COLO829 (cell line): ENCODE measurements around the gene PPP1R16B.
"Not testable (repeated sequence)": the region's sequence is repeated elsewhere in the genome, so short reads cannot be mapped to it uniquely, and the experiment has no call there.

ENCODE experiments used
- DNase-seq: peaks from one replicate; pipeline ENCODE4 v3.0.0; 2012; ENCODE audit warnings: low spot score

The PPP1R16B gene

DNA sequence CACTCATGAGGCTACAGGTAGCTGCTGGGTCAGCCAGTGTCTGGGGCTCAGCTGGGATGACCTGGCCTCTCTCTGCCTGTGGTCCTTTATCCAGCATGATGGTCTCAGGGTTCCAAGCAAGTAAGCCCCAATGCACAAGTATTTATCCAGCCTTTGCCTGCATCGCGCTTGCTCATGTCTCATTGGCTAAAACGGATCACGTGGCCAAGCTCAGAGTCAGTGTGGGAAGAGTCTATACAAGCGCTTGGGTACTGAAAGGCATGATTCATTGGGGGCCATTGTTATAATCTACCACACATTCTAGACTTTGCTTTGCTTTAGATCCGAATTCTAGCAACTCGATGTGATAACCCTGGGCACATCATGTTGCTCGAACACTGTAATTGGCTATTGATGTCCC is 48.3 kb downstream of the PPP1R16B start:
- no peak for DNase-seq

DNA sequence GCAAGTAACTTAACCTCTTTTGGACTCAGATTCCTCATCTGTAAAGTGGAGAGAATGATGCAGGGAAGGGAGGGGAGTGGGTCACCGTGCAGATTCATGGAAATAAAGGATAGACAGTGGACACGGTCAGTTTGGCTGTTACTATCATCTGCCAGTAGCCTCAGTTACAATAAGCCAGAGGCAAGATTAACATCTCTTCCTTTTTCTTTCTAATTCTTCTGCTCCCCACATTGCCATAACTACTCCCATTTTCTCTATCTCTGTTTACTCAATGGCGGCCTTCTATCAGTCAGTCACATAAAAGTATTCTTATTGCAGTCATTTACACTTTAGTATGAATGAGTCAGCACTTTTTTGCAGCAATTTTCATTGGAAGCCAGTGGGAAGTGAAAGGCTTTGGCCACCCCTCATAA is 49.2 kb downstream of the PPP1R16B start:
- no peak for DNase-seq

GRCh38 chr20:38855356-38855755 is 49.9 kb downstream of the PPP1R16B start:
- peak; percentile 19 for DNase-seq

- DNase-seq, result no peak
These were observed 51.1 kb downstream of the PPP1R16B start for GRCh38 chr20:38856570-38856969.

GRCh38 chr20:38857703-38858102 is 52.2 kb downstream of the PPP1R16B start:
- DNase-seq, result no peak

GRCh38 chr20:38859070-38859690 is 53.7 kb downstream of the PPP1R16B start:
- no peak for DNase-seq

DNA sequence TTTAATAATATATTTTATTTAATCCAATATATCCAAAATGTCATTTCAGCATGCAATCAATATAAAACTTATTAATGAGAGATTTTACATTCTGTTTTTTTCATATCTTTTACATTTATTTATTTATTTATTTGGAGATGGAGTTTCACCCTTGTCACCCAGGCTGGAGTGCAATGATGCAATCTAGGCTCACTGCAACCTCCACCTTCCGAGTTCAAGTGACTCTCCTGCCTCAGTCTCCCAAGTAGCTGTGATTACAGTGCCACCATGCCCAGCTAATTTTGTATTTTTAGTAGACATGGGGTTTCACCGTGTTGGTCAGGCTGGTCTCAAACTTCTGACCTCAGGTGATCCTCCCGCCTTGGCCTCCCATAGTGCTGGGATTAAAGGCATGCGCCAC is 54.4 kb downstream of the PPP1R16B start:
- DNase-seq, result not testable (repeated sequence)

DNA sequence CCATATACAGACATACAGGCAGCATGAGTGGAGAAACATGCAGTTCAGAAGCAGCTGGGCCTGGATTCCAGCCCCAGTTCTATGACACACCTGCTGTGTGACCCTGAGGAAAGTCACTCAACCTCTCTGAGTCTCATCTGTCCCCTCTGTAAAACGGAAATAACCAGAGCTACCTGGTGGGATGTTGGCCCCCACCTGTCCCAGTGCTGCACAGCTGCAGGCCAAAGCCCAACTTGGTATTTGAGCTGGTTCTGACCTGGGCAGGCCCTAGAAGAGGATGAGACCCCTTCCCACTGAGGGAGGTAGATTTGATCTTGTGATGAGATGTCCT is 55.5 kb downstream of the PPP1R16B start:
- no peak for DNase-seq

GRCh38 chr20:38862226-38862625 is 56.7 kb downstream of the PPP1R16B start:
- no peak for DNase-seq

GRCh38 chr20:38863024-38863851 is 57.7 kb downstream of the PPP1R16B start:
- no peak for DNase-seq

DNA sequence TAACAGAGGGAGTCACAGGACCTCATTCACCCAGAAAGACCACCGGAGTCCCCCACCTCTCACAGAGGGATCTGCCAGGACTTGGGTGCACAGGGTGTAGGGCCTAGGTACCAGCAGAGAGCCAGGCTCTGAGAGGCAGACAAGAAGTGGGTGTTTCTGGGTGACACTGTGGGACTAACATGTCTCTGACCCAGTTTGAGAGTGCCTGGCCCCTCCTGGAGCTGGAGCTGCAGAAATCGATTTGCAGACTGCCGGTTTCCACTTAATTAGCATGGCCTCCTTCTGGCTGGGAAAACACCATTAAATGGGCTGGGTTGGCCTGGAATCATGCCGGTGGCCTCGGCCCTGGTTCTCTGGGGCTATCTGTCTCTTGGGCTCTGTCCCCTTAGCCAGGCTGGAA is 59.2 kb downstream of the PPP1R16B start:
- DNase-seq, result no peak

DNA sequence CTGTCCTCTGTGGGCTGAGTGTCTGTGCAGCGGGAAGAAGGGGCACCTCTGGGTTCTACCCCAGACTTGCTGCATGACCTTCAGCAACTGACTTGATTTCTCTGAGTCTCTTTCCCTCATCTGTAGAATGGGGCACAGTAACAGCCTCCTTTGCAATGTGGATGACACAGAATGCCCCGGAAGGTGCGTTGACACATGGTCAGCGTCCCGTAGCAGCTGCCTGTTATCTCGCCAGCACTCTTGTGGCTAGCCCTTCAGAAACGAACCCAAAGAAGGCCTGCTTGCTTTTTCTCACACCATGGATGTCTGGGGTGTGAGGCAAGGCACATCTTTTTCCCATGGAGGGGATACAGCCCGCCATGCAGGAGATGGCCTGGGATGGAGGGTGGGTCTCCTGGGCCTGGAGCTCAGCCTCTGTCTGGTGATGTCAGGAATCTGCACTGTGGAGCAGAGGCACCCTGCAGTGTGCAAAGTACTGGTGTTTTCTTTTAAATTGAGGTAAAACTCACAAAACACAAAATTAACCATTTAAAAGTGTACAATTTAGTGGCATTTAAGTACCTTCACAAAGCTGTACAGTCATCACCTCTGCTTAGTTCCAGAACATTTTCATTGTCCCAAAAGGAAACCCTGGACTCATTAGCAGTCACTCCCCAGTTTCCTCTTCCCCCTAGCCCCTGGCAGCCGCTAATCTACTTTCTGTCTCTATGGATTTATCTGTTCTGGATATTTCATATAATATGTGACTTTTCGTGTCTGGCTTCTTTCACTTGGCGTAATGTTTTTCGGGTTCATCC is 61.0 kb downstream of the PPP1R16B start:
- no peak for DNase-seq

GRCh38 chr20:38867062-38867359 is 61.5 kb downstream of the PPP1R16B start:
- no peak for DNase-seq

- DNase-seq, result no peak
These were observed 65.4 kb downstream of the PPP1R16B start for GRCh38 chr20:38870733-38871559.

DNA sequence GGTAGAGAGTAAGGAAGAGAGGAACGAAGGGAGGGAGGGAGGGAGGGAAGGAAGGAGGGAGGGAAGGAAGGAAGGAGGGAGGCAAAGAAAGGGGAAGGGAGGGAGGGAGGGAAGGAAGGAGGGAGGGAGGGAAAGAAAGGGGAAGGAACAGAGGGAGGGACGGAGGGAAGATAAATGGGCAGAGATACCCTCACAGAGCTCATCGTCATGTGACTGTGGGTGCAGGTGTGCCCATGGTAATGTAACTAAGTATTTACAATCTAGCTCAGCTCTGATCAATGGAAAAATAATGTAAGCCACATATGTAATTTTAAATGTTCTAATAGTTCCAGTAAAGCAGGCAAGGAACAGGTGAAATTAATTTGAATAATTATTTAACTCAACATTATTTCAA is 66.1 kb downstream of the PPP1R16B start:
- DNase-seq, result no peak

DNA sequence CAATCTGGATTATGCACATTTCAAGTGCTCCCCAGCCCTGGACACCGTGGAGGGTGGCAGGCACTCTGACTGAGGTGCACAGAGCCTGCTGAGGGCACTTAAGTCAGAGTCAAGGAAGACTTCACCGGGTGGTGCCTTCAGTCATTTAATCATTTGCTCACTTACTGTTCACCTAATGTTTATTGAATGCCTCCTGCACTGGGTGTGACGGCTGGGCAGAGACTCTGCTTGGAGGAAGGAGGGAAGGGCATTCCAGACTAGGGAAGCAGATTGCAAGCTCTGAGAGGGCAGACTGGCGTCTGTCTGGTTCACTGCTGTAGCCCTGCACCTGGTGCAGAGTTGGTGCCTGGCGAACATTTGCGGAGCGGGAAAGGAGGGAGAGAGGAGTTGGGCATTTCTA is 66.5 kb downstream of the PPP1R16B start:
- no peak for DNase-seq

GRCh38 chr20:38872491-38873049 is 67.1 kb downstream of the PPP1R16B start:
- no peak for DNase-seq

DNA sequence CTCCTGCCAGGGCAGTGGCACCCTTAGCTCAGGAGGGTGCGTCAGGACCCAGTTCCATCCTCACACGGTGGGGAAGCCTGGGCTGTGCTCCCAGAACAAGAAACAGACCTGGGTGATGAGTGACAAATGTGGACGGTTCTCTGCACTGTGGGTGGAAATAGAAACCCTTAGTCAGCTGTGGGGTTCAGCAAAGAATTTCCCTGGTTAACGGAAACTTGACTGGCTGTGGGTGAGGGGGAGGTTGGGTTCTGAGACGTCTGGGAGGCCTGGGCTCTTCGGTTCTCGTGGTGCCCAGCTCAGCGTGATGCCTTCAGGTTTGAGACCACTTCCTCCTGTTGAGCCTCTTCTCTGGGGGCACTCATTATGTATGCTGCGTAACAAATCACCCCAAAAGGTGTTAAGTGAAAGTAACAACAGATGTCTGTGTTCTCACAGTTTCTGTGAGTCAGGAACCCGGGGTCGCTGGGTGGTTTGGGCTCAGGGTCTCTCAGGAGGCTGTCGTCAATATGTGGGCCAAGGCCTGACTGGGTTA is 67.6 kb downstream of the PPP1R16B start:
- no peak for DNase-seq

- DNase-seq, result no peak
These were observed 69.1 kb downstream of the PPP1R16B start for GRCh38 chr20:38874460-38875174.

DNA sequence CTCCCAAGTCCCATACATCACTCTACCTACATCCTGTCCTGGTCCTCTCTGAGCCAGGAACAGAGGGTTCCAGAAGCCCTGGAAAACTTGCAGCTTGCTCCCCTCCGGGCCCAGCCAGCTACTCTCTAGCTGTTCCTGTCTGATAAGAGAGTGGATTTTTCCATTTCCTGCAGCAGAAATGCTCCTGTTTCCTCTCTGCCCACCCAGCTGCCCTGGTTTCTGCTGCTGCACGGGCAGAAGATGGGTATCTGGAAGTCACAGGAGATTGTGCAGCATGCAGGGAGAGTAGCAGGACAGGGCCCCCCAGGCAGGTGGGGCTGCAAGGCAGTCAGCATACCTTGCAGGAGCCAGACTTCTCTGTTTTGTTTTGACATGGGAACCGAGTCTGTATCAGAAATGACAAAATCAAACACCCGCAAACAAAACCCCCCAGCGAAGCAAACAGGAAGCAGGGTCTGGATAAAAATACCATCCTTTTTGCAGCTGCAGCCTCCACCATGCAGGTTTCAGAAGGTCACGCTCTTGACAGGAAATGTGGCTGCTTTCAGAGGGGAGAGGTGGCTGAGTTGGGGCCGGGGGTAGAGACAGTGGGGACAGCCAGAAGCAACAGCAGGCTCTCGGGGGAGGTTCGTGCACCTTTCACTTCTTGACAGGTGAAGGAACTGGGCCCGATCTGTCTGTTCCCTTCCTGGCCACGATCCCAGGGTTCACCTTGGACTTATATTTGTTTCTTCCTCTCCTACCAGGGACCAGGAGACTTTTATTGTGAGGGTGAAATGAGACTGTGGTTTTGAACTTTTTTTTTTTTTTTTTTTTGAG is 69.9 kb downstream of the PPP1R16B start:
- no peak for DNase-seq
